Measurements from ENCODE around the gene RFC3. TPM values are rescaled to one million over a fixed set of nuclear protein-coding genes. Genes with fewer than 3 reads are reported as not detected.

RFC3 gene
- total RNA-seq, 1 experiment from 2014 or later = 19.0 TPM

GRCh38 chr13:33800646-33801186, 17.2 kb upstream of the RFC3 start:
- Histone ChIP-seq H3K4me3 (ENCODE audit: low read depth in 2 of 2, low read length in 2 of 2) (no peak overlapping the region), H3K36me3 (ENCODE audit: control insufficient read depth, insufficient read depth, low read length) (no peaks in the 10 kb centered on the region), H3K9me3 (ENCODE audit: control insufficient read depth, insufficient read depth, low read depth, low read length) (no peaks in the 10 kb centered on the region), H3K27ac (ENCODE audit: low read length) (no peak overlapping the region), H3K27me3 (ENCODE audit: control insufficient read depth, insufficient read depth, low read length) (no peaks in the 10 kb centered on the region), H3K4me1 (ENCODE audit: control insufficient read depth, insufficient read depth, low read length) (no peaks in the 10 kb centered on the region; the same call in 1 of the 2 replicates)
- TF ChIP-seq SIN3A (IDR thresholded peaks at IDR 0.05; ENCODE audit: borderline replicate concordance, insufficient read depth, low read depth, low read length) (no peak), CTCF (IDR thresholded peaks at IDR 0.05) (no peak), TCF7L2 (IDR thresholded peaks at IDR 0.05; ENCODE audit: low read depth, low read length) (no peak), REST (IDR thresholded peaks at IDR 0.05; ENCODE audit: insufficient read depth in 1 of 2, low read depth in 2 of 2, low read length in 1 of 2) (no peak), POLR2AphosphoS5 (IDR thresholded peaks at IDR 0.05; ENCODE audit: low read depth, low read length) (no peak)
- DNase-seq (ENCODE audit: low read depth, low spot score) = no peak
- no peak for ATAC-seq
- no TSS peak for BruUV-seq (replicated peaks)
- intact Hi-C loops (cut with micrococcal nuclease; ENCODE audit: unreplicated experiment) = loop anchor here (10.0 kb wide), 1 partner anchor 274 kb away; no protein-coding TSS in a partner anchor
- ChIA-PET POLR2A (no interaction called here), CTCF (interaction anchor here (0.6 kb wide), 1 partner anchor 274 kb away, joined by 3 read pairs; no protein-coding TSS in a partner anchor)
- in situ Hi-C loops (cut with HindIII; ENCODE audit: low pct_unique_long_range_greater_than_20kb, low sequenced_read_pairs) = no loop called here

GRCh38 chr13:33806470-33807248, 11.3 kb upstream of the RFC3 start:
- in situ Hi-C loops (cut with HindIII; ENCODE audit: low pct_unique_long_range_greater_than_20kb, low sequenced_read_pairs) = no loop called here

More at GRCh38 chr13:33806470-33807248, 11.3 kb upstream of the RFC3 start:
- H3K4me1 ChIP-seq (ENCODE audit: control insufficient read depth, insufficient read depth, low read length) = no peaks in the 10 kb centered on the region
- H3K4me3 ChIP-seq (ENCODE audit: low read depth in 2 of 2, low read length in 2 of 2) = no peak overlapping the region
- no peaks in the 10 kb centered on the region for H3K9me3 ChIP-seq (ENCODE audit: control insufficient read depth, insufficient read depth, low read depth, low read length)
- no peak overlapping the region for H3K27ac ChIP-seq (ENCODE audit: low read length)
- TF ChIP-seq SIN3A (IDR thresholded peaks at IDR 0.05; ENCODE audit: borderline replicate concordance, insufficient read depth, low read depth, low read length) (no peak), CTCF (IDR thresholded peaks at IDR 0.05) (no peak), TCF7L2 (IDR thresholded peaks at IDR 0.05; ENCODE audit: low read depth, low read length) (no peak), POLR2AphosphoS5 (IDR thresholded peaks at IDR 0.05; ENCODE audit: low read depth, low read length) (no peak), REST (IDR thresholded peaks at IDR 0.05; ENCODE audit: insufficient read depth in 1 of 2, low read depth in 2 of 2, low read length in 1 of 2) (no peak)
- POLR2A ChIA-PET = no interaction called here
- no TSS peak for BruUV-seq (replicated peaks)
- no peak for DNase-seq (ENCODE audit: low read depth, low spot score)
- intact Hi-C loops (cut with micrococcal nuclease; ENCODE audit: unreplicated experiment) = loop anchor here (10.0 kb wide), 1 partner anchor 268 kb away; no protein-coding TSS in a partner anchor
- H3K27me3 ChIP-seq (ENCODE audit: control insufficient read depth, insufficient read depth, low read length) = peaks cover 3% of the 10 kb centered on the region; the same call in 1 of the 2 replicates
- CTCF ChIA-PET = no interaction called here
- ATAC-seq = no peak
- no peaks in the 10 kb centered on the region for H3K36me3 ChIP-seq (ENCODE audit: control insufficient read depth, insufficient read depth, low read length)

All from Panc1 (cell line).